ENCODE data around the gene COPS4. TPM values are rescaled to one million over a fixed set of nuclear protein-coding genes. Genes with fewer than 3 reads are reported as not detected.
"Not testable (repeated sequence)": the region's sequence is repeated elsewhere in the genome, so short reads cannot be mapped to it uniquely, and the experiment has no call there.

The COPS4 gene
- 37.6 and 42.7 TPM in 2 replicates for total RNA-seq (2014; rRNA removed; shearing (Covaris generic); ENCODE audit: low replicate concordance)

GRCh38 chr4:83034630-83035494, at the start of gene COPS4:
COPS4 (plus strand) TSS chr4:83035183; CDS start chr4:83035225, 42 bp downstream.
- Histone ChIP-seq H3K27me3 (ENCODE audit: low read length) (no peaks in the 10 kb centered on the region), H2AFZ (ENCODE audit: low read length) (no peak within 1 kb of the TSS; the same call in 1 of the 2 replicates), H3K9ac (ENCODE audit: low read length) (peak within 1 kb of the TSS; percentile 84), H3K27ac (ENCODE audit: low read length) (peak within 1 kb of the TSS; percentile 84), H4K20me1 (ENCODE audit: insufficient read depth, low read depth, low read length) (no peaks in the 10 kb centered on the region), H3K4me1 (ENCODE audit: low read length) (peaks cover 21% of the 10 kb centered on the region), H3K4me2 (ENCODE audit: low read depth, low read length, poor library complexity, severe bottlenecking) (peak within 1 kb of the TSS; percentile 77), H3K79me2 (ENCODE audit: low read length) (peaks cover 46% of the 10 kb centered on the region), H3K36me3 (ENCODE audit: insufficient read depth, low read length) (no peaks in the 10 kb centered on the region), H3K9me2 (replicated peaks; ENCODE audit: insufficient read depth, low read length) (no peaks in the 10 kb centered on the region), H3K9me3 (ENCODE audit: low read length) (no peaks in the 10 kb centered on the region), H3K4me3 (ENCODE audit: low read length) (peak within 1 kb of the TSS; percentile 89)
- DNase-seq: peak; percentile 97

DNA sequence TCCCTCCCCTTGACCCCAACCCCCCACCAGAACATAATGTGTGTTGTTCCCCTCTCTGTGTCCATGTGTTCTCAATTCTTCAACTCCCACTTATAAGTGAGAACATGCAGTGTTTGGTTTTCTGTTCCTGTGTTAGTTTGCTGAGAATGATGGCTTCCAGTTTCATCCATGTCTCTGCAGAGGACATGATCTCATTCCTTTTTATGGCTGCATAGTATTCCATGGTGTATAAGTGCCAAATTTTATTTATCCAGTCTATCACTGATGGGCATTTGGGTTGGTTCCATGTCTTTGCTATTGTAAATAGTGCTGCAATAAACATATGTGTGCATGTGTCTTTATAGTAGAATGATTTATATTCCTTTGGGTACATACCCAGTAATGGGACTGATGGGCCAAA, 47.5 kb upstream of the COPS4 start:
- not testable (repeated sequence) for H3K4me1 ChIP-seq (ENCODE audit: low read length); H3K36me3 ChIP-seq (ENCODE audit: insufficient read depth, low read length); H3K4me2 ChIP-seq (ENCODE audit: low read depth, low read length, poor library complexity, severe bottlenecking); H3K4me3 ChIP-seq (ENCODE audit: low read length); H2AFZ ChIP-seq (ENCODE audit: low read length); H3K27ac ChIP-seq (ENCODE audit: low read length); DNase-seq; H4K20me1 ChIP-seq (ENCODE audit: insufficient read depth, low read depth, low read length); H3K9me3 ChIP-seq (ENCODE audit: low read length); H3K9ac ChIP-seq (ENCODE audit: low read length); H3K9me2 ChIP-seq (replicated peaks; ENCODE audit: insufficient read depth, low read length); H3K27me3 ChIP-seq (ENCODE audit: low read length)
- H3K79me2 ChIP-seq (ENCODE audit: low read length): peaks cover 50% of the 10 kb centered on the region

GRCh38 chr4:82988323-82988832, 46.6 kb upstream of the COPS4 start:
- no peak overlapping the region for H2AFZ ChIP-seq (ENCODE audit: low read length)
- H3K27ac ChIP-seq (ENCODE audit: low read length): no peak overlapping the region
- peaks cover 51% of the 10 kb centered on the region for H3K79me2 ChIP-seq (ENCODE audit: low read length)
- no peaks in the 10 kb centered on the region for H3K9me3 ChIP-seq (ENCODE audit: low read length)
- DNase-seq: no peak
- no peaks in the 10 kb centered on the region for H3K36me3 ChIP-seq (ENCODE audit: insufficient read depth, low read length)
- H3K4me2 ChIP-seq (ENCODE audit: low read depth, low read length, poor library complexity, severe bottlenecking): no peak overlapping the region
- H3K9ac ChIP-seq (ENCODE audit: low read length): no peak overlapping the region
- no peaks in the 10 kb centered on the region for H3K9me2 ChIP-seq (replicated peaks; ENCODE audit: insufficient read depth, low read length)
- H3K27me3 ChIP-seq (ENCODE audit: low read length): no peaks in the 10 kb centered on the region
- H3K4me3 ChIP-seq (ENCODE audit: low read length): no peak overlapping the region
- H4K20me1 ChIP-seq (ENCODE audit: insufficient read depth, low read depth, low read length): no peaks in the 10 kb centered on the region
- no peaks in the 10 kb centered on the region for H3K4me1 ChIP-seq (ENCODE audit: low read length)

- H3K4me2 ChIP-seq (ENCODE audit: low read depth, low read length, poor library complexity, severe bottlenecking): no peak overlapping the region
- no peaks in the 10 kb centered on the region for H3K27me3 ChIP-seq (ENCODE audit: low read length)
- H3K4me1 ChIP-seq (ENCODE audit: low read length): no peaks in the 10 kb centered on the region
- peaks cover 61% of the 10 kb centered on the region for H3K79me2 ChIP-seq (ENCODE audit: low read length)
- no peak overlapping the region for H3K27ac ChIP-seq (ENCODE audit: low read length)
- no peaks in the 10 kb centered on the region for H3K36me3 ChIP-seq (ENCODE audit: insufficient read depth, low read length)
- H3K4me3 ChIP-seq (ENCODE audit: low read length): no peak overlapping the region
- H2AFZ ChIP-seq (ENCODE audit: low read length): no peak overlapping the region
- no peaks in the 10 kb centered on the region for H4K20me1 ChIP-seq (ENCODE audit: insufficient read depth, low read depth, low read length)
- no peaks in the 10 kb centered on the region for H3K9me2 ChIP-seq (replicated peaks; ENCODE audit: insufficient read depth, low read length)
- H3K9me3 ChIP-seq (ENCODE audit: low read length): no peaks in the 10 kb centered on the region
- DNase-seq: no peak
- no peak overlapping the region for H3K9ac ChIP-seq (ENCODE audit: low read length)
These were observed 45.2 kb upstream of the COPS4 start for GRCh38 chr4:82989575-82990429.

- no peak overlapping the region for H3K9ac ChIP-seq (ENCODE audit: low read length)
- no peak for DNase-seq
- no peak overlapping the region for H2AFZ ChIP-seq (ENCODE audit: low read length)
- H3K4me1 ChIP-seq (ENCODE audit: low read length): peaks cover 6% of the 10 kb centered on the region
- no peaks in the 10 kb centered on the region for H4K20me1 ChIP-seq (ENCODE audit: insufficient read depth, low read depth, low read length)
- peaks cover 73% of the 10 kb centered on the region for H3K79me2 ChIP-seq (ENCODE audit: low read length)
- no peak overlapping the region for H3K4me2 ChIP-seq (ENCODE audit: low read depth, low read length, poor library complexity, severe bottlenecking)
- no peaks in the 10 kb centered on the region for H3K9me2 ChIP-seq (replicated peaks; ENCODE audit: insufficient read depth, low read length)
- H3K9me3 ChIP-seq (ENCODE audit: low read length): no peaks in the 10 kb centered on the region
- H3K27me3 ChIP-seq (ENCODE audit: low read length): no peaks in the 10 kb centered on the region
- H3K36me3 ChIP-seq (ENCODE audit: insufficient read depth, low read length): no peaks in the 10 kb centered on the region
- no peak overlapping the region for H3K4me3 ChIP-seq (ENCODE audit: low read length)
- no peak overlapping the region for H3K27ac ChIP-seq (ENCODE audit: low read length)
These were observed 40.1 kb upstream of the COPS4 start for GRCh38 chr4:82994834-82995233.

- no peak overlapping the region for H3K4me3 ChIP-seq (ENCODE audit: low read length)
- H3K9ac ChIP-seq (ENCODE audit: low read length): no peak overlapping the region
- no peaks in the 10 kb centered on the region for H3K9me3 ChIP-seq (ENCODE audit: low read length)
- no peaks in the 10 kb centered on the region for H4K20me1 ChIP-seq (ENCODE audit: insufficient read depth, low read depth, low read length)
- H3K27ac ChIP-seq (ENCODE audit: low read length): no peak overlapping the region
- DNase-seq: no peak
- H3K4me2 ChIP-seq (ENCODE audit: low read depth, low read length, poor library complexity, severe bottlenecking): no peak overlapping the region
- H3K4me1 ChIP-seq (ENCODE audit: low read length): peaks cover 6% of the 10 kb centered on the region
- no peaks in the 10 kb centered on the region for H3K27me3 ChIP-seq (ENCODE audit: low read length)
- H3K9me2 ChIP-seq (replicated peaks; ENCODE audit: insufficient read depth, low read length): no peaks in the 10 kb centered on the region
- H3K79me2 ChIP-seq (ENCODE audit: low read length): peaks cover 54% of the 10 kb centered on the region
- no peaks in the 10 kb centered on the region for H3K36me3 ChIP-seq (ENCODE audit: insufficient read depth, low read length)
- no peak overlapping the region for H2AFZ ChIP-seq (ENCODE audit: low read length)
These were observed 36.1 kb upstream of the COPS4 start for GRCh38 chr4:82998898-82999297.

GRCh38 chr4:83002329-83002728, 32.7 kb upstream of the COPS4 start:
- Histone ChIP-seq H3K27me3 (ENCODE audit: low read length) (no peaks in the 10 kb centered on the region), H3K79me2 (ENCODE audit: low read length) (peaks cover 50% of the 10 kb centered on the region), H3K36me3 (ENCODE audit: insufficient read depth, low read length) (no peaks in the 10 kb centered on the region), H3K9ac (ENCODE audit: low read length) (no peak overlapping the region), H2AFZ (ENCODE audit: low read length) (no peak overlapping the region), H3K9me2 (replicated peaks; ENCODE audit: insufficient read depth, low read length) (no peaks in the 10 kb centered on the region), H4K20me1 (ENCODE audit: insufficient read depth, low read depth, low read length) (no peaks in the 10 kb centered on the region), H3K4me2 (ENCODE audit: low read depth, low read length, poor library complexity, severe bottlenecking) (no peak overlapping the region), H3K4me1 (ENCODE audit: low read length) (peaks cover 6% of the 10 kb centered on the region), H3K9me3 (ENCODE audit: low read length) (no peaks in the 10 kb centered on the region), H3K27ac (ENCODE audit: low read length) (no peak overlapping the region), H3K4me3 (ENCODE audit: low read length) (no peak overlapping the region)
- DNase-seq: no peak

Measured in Karpas-422 (cell line).